H9 (cell line): Measurements from ENCODE around the gene ZNF679. TPM values are rescaled to one million over a fixed set of nuclear protein-coding genes. Genes with fewer than 3 reads are reported as not detected.

ENCODE experiments used
- DNase-seq: peaks from one replicate; pipeline ENCODE4 v3.0.0-alpha.2; 2017
- H2AFZ ChIP-seq: one replicate; pipeline ENCODE4 v1.6.1; 2013; ENCODE audit warnings: mild to moderate bottlenecking, low read length, control low read depth, moderate library complexity
- H2AK5ac ChIP-seq: 2 replicates; pipeline ENCODE4 v1.6.1; 2013; ENCODE audit warnings: low read length, control low read depth, mixed read lengths; ENCODE audit not compliant: insufficient read length
- H2BK120ac ChIP-seq: one replicate; pipeline ENCODE4 v1.6.1; 2013; ENCODE audit warnings: low read depth, mild to moderate bottlenecking, low read length, control low read depth, inconsistent platforms; ENCODE audit not compliant: poor library complexity, severe bottlenecking
- H2BK12ac ChIP-seq: 2 replicates; pipeline ENCODE4 v1.6.1; 2013; ENCODE audit warnings: low read length, control low read depth, mixed read lengths, low read depth; ENCODE audit not compliant: insufficient read length
- H2BK15ac ChIP-seq: 2 replicates; pipeline ENCODE4 v1.6.1; 2013; ENCODE audit warnings: low read depth, low read length, control low read depth
- H2BK20ac ChIP-seq: one replicate; pipeline ENCODE4 v1.6.1; 2013; ENCODE audit warnings: low read depth, mild to moderate bottlenecking, low read length, control low read depth, inconsistent platforms; ENCODE audit not compliant: poor library complexity, severe bottlenecking
- H2BK5ac ChIP-seq: 2 replicates; pipeline ENCODE4 v1.6.1; 2013; ENCODE audit warnings: low read length, control low read depth, mixed read lengths; ENCODE audit not compliant: insufficient read length
- H3K14ac ChIP-seq: 2 replicates; pipeline ENCODE4 v1.6.1; 2013; ENCODE audit warnings: low read length, control low read depth; ENCODE audit not compliant: insufficient read depth
- H3K18ac ChIP-seq: 2 replicates; pipeline ENCODE4 v1.6.1; 2013; ENCODE audit warnings: low read depth, mild to moderate bottlenecking, mixed read lengths, low read length, control low read depth; ENCODE audit not compliant: insufficient read length
- H3K23ac ChIP-seq: 2 replicates; pipeline ENCODE4 v1.6.1; 2013; ENCODE audit warnings: low read length, control low read depth, mixed read lengths, low read depth; ENCODE audit not compliant: insufficient read length
- H3K23me2 ChIP-seq: 2 replicates; pipeline ENCODE4 v1.6.1; 2013; ENCODE audit warnings: low read depth, mild to moderate bottlenecking, mixed read lengths, low read length, control low read depth; ENCODE audit not compliant: insufficient read length, poor library complexity, severe bottlenecking
- H3K27ac ChIP-seq: 2 replicates; pipeline ENCODE4 v1.5.1; 2013; ENCODE audit warnings: low read length, control low read depth, mixed read lengths, low read depth; ENCODE audit not compliant: insufficient read length
- H3K27me3 ChIP-seq: 2 replicates; pipeline ENCODE4 v1.6.1; 2013; ENCODE audit warnings: low read length, control low read depth, inconsistent platforms; ENCODE audit not compliant: insufficient read depth
- H3K4ac ChIP-seq: 2 replicates; pipeline ENCODE4 v1.6.1; 2013; ENCODE audit warnings: low read depth, mild to moderate bottlenecking, control low read depth, inconsistent platforms, low read length, moderate library complexity
- H3K4me1 ChIP-seq: 2 replicates; pipeline ENCODE4 v1.6.1; 2013; ENCODE audit warnings: low read length, control low read depth, inconsistent platforms; ENCODE audit not compliant: insufficient read depth
- H3K4me2 ChIP-seq: 2 replicates; pipeline ENCODE4 v1.6.1; 2013; ENCODE audit warnings: low read length, control low read depth, mixed read lengths; ENCODE audit not compliant: insufficient read length, insufficient read depth
- H3K56ac ChIP-seq: 2 replicates; pipeline ENCODE4 v1.6.1; 2013; ENCODE audit warnings: low read depth, mild to moderate bottlenecking, mixed read lengths, low read length, control low read depth; ENCODE audit not compliant: insufficient read length
- H3K79me1 ChIP-seq: 2 replicates; pipeline ENCODE4 v1.6.1; 2013; ENCODE audit warnings: low read depth, mild to moderate bottlenecking, moderate library complexity, low read length, control low read depth, inconsistent platforms; ENCODE audit not compliant: insufficient read depth, poor library complexity, severe bottlenecking
- H3K79me2 ChIP-seq: 2 replicates; pipeline ENCODE4 v1.6.1; 2013; ENCODE audit warnings: low read length, control low read depth, inconsistent platforms; ENCODE audit not compliant: insufficient read depth
- H3K9ac ChIP-seq: 2 replicates; pipeline ENCODE4 v1.6.1; 2013; ENCODE audit warnings: low read length, control low read depth, mixed read lengths; ENCODE audit not compliant: insufficient read length; ENCODE audit errors: extremely low read depth
- H3K9me3 ChIP-seq: one replicate; pipeline ENCODE4 v1.6.1; 2013; ENCODE audit warnings: low read depth, low read length, inconsistent platforms; ENCODE audit not compliant: control insufficient read depth
- H3T11ph ChIP-seq: one replicate; pipeline ENCODE4 v1.6.1; 2013; ENCODE audit warnings: mild to moderate bottlenecking, low read length, control low read depth, inconsistent platforms
- H4K20me1 ChIP-seq: one replicate; pipeline ENCODE4 v1.6.1; 2013; ENCODE audit not compliant: control insufficient read depth, insufficient read length, insufficient read depth
- H4K5ac ChIP-seq: 2 replicates; pipeline ENCODE4 v1.6.1; 2013; ENCODE audit warnings: low read depth, mild to moderate bottlenecking, mixed read lengths, low read length, control low read depth; ENCODE audit not compliant: insufficient read length
- H4K8ac ChIP-seq: replicated peaks from 2 replicates; pipeline ENCODE4 v1.6.1; 2013; ENCODE audit warnings: low read length, control low read depth, mixed read lengths, low read depth; ENCODE audit not compliant: insufficient read length
- H4K91ac ChIP-seq: 2 replicates; pipeline ENCODE4 v1.6.1; 2013; ENCODE audit warnings: low read depth, mild to moderate bottlenecking, moderate library complexity, mixed read lengths, low read length, control low read depth; ENCODE audit not compliant: insufficient read length
- H3K27ac Mint-ChIP-seq, 3 experiments: 2 replicates in 2 of 3; 3 replicates in 1 of 3; pipeline ENCODE4 v1.8.0; 2020 to 2021; ENCODE audit warnings: mixed read lengths in 3 of 3, mild to moderate bottlenecking in 1 of 3, moderate library complexity in 1 of 3
- H3K27me3 Mint-ChIP-seq: 2 replicates; pipeline ENCODE4 v1.8.0; 2021; ENCODE audit warnings: low read depth, mild to moderate bottlenecking, moderate library complexity, mixed read lengths
- H3K36me3 Mint-ChIP-seq, 3 experiments: 2 replicates in 2 of 3; 3 replicates in 1 of 3; pipeline ENCODE4 v1.8.0; 2020 to 2021; ENCODE audit warnings: low read depth in 3 of 3, mixed read lengths in 3 of 3; ENCODE audit not compliant: insufficient read depth in 1 of 3
- H3K4me1 Mint-ChIP-seq, 2 experiments: 2 replicates each; pipeline ENCODE4 v1.8.0; 2020; ENCODE audit warnings: mixed read lengths in 2 of 2
- H3K4me3 Mint-ChIP-seq, 2 experiments: 2 replicates in 1 of 2; 3 replicates in 1 of 2; pipeline ENCODE4 v1.8.0; 2020 to 2021; ENCODE audit warnings: mild to moderate bottlenecking in 2 of 2, mixed read lengths in 2 of 2, moderate library complexity in 1 of 2
- H3K9me3 Mint-ChIP-seq, 2 experiments: 2 replicates in 1 of 2; 3 replicates in 1 of 2; pipeline ENCODE4 v1.8.0; 2020; ENCODE audit warnings: mild to moderate bottlenecking in 2 of 2, mixed read lengths in 2 of 2, moderate library complexity in 1 of 2
- CTCF ChIP-seq: fragments of 200-600 bp; sonication (generic); conservative IDR thresholded peaks from 3 replicates; pipeline ENCODE4 v1.8.0; 2021; ENCODE audit warnings: antibody characterized with exemption, mild to moderate bottlenecking
- WGBS: extraction: QIAGEN DNeasy Blood & Tissue Kit; methylation state at CpG from one replicate; pipeline ENCODE4 v1.1.7; 2013; ENCODE audit warnings: missing lambda C conversion rate, low lambda C conversion rate, mixed read lengths; ENCODE audit not compliant: insufficient read length; ENCODE audit errors: extremely low coverage; 5-methylcytosine and 5-hydroxymethylcytosine counted together
- total RNA-seq: library from RNA; stranded (reverse); gene quantifications from 2 replicates; pipeline ENCODE4 v1.2.1, GENCODE V29; 2021

The ZNF679 gene
- total RNA-seq, 1 experiment from 2014 or later, result not detected

GRCh38 chr7:64223366-64223765 lies 4.9 kb upstream of the ZNF679 start:
- Histone ChIP-seq H3K9me3 (peaks cover 80% of the 10 kb centered on the region), H3K4ac (no peak overlapping the region), H3K56ac (no peak overlapping the region), H4K20me1 (no peaks in the 10 kb centered on the region), H4K5ac (no peak overlapping the region), H2BK15ac (no peak overlapping the region), H2BK5ac (no peak overlapping the region), H3K79me2 (no peaks in the 10 kb centered on the region), H3K79me1 (no peaks in the 10 kb centered on the region), H3K4me1 (no peaks in the 10 kb centered on the region), H3K4me2 (no peak overlapping the region), H3K27me3 (no peaks in the 10 kb centered on the region), H3K27ac (no peak overlapping the region), H2BK20ac (no peak overlapping the region), H2AFZ (no peak overlapping the region), H3K23me2 (no peaks in the 10 kb centered on the region), H2BK12ac (no peak overlapping the region), H2AK5ac (no peak overlapping the region), H3K14ac (no peak overlapping the region), H4K8ac (no peak overlapping the region), H4K91ac (no peak overlapping the region), H3K9ac (no peak overlapping the region), H3K18ac (no peak overlapping the region), H3K23ac (no peak overlapping the region), H2BK120ac (no peak overlapping the region), H3T11ph (no peak overlapping the region)
- Mint-ChIP-seq H3K36me3 (peaks cover 7 to 26% (median 17%) of the 10 kb centered on the region in 3 experiments), H3K27ac (no peak overlapping the region), H3K9me3 (peaks cover 92 to 94% of the 10 kb centered on the region in 2 experiments), H3K4me3 (no peak overlapping the region), H3K4me1 (no peaks in the 10 kb centered on the region), H3K27me3 (no peaks in the 10 kb centered on the region)
- WGBS, result no CpG with 5 or more reads among the region's 2 CpGs
- TF ChIP-seq CTCF, result no peak
- no peak for DNase-seq
